ENCODE measurements around the gene RHBDD2. TPM values are rescaled to one million over a fixed set of nuclear protein-coding genes. Genes with fewer than 3 reads are reported as not detected.

RHBDD2 gene
- total and polyA plus RNA-seq, 10 donors = 30.5 to 69.2 (median 47.0) TPM

DNA sequence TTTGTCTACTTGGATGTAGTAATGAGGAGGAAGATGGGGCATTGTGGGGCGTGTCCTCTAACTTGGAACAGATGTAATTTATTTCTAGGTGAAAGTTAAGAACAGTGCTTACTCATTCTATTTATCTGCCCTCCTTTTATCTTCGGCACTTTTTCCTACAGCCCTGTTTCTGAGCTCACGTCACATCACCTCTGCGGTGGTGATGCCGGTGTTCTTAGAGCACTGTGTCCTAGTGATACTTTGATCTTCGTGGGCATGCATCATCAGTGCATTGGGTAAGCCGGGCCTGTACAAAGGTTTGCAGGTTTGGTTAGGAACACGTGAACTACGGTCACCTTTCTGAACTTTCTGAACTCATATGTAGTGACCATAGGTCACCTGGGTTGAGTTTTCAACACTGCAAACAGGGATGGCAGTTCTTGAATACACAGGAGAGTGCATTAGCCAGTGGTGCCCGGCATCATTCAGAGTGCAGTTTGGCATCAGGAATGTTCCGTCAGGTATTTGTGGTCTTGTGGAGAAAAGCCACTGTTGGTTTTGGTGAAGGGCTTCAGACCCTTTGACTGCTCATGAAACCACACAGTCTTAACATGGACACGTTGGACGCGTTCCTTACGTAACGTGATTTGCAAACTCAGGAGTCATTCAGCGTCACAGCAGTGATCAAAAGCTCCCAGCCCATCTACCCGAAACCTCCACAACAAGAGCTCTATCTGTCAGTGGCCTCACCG lies 41.8 kb downstream of the RHBDD2 start:
- no peak for TF ChIP-seq POLR2AphosphoS5 (IDR thresholded peaks at IDR 0.05)
- TF ChIP-seq, protein P1, sequence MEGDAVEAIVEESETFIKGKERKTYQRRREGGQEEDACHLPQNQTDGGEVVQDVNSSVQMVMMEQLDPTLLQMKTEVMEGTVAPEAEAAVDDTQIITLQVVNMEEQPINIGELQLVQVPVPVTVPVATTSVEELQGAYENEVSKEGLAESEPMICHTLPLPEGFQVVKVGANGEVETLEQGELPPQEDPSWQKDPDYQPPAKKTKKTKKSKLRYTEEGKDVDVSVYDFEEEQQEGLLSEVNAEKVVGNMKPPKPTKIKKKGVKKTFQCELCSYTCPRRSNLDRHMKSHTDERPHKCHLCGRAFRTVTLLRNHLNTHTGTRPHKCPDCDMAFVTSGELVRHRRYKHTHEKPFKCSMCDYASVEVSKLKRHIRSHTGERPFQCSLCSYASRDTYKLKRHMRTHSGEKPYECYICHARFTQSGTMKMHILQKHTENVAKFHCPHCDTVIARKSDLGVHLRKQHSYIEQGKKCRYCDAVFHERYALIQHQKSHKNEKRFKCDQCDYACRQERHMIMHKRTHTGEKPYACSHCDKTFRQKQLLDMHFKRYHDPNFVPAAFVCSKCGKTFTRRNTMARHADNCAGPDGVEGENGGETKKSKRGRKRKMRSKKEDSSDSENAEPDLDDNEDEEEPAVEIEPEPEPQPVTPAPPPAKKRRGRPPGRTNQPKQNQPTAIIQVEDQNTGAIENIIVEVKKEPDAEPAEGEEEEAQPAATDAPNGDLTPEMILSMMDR (IDR thresholded peaks at IDR 0.05 in 8 of 11, conservative IDR thresholded peaks at IDR 0.05 in 3 of 11) = no peak
- no peak for TF ChIP-seq POLR2A (IDR thresholded peaks at IDR 0.05)
- Histone ChIP-seq H3K36me3 (peaks cover 0 to 21% (median 0%) of the 10 kb centered on the region in 6 donors), H3K4me3 (no peak overlapping the region), H3K4me1 (peaks cover 11 to 88% (median 44%) of the 10 kb centered on the region in 6 donors), H3K27ac (no peak overlapping the region), H3K9me3 (no peaks in the 10 kb centered on the region), H3K27me3 (replicated peaks in 1 of 7) (no peaks in the 10 kb centered on the region)
- no peak for DNase-seq
- intact Hi-C loops (cut with DNase I; ENCODE audit: low total_unique reads) = no loop called here
- 87 to 93% (median 91%) methylated on average over 19 of the region's 19 CpGs for WGBS, 5 donors

GRCh38 chr7:75921479-75921878 lies 42.6 kb downstream of the RHBDD2 start:
- no peak overlapping the region for H3K4me3 ChIP-seq
- intact Hi-C loops (cut with DNase I; ENCODE audit: low total_unique reads) = no loop called here
- no peaks in the 10 kb centered on the region for H3K27me3 ChIP-seq (replicated peaks in 1 of 7)
- 73 to 86% (median 79%) methylated on average over 13 to 14 of the region's 14 CpGs for WGBS, 5 donors
- no peak for TF ChIP-seq POLR2A (IDR thresholded peaks at IDR 0.05)
- TF ChIP-seq, protein P1 (IDR thresholded peaks at IDR 0.05 in 8 of 11, conservative IDR thresholded peaks at IDR 0.05 in 3 of 11) = no peak
- TF ChIP-seq POLR2AphosphoS5 (IDR thresholded peaks at IDR 0.05) = peak in 1 of 3 donors; percentile 7
- no peak overlapping the region for H3K27ac ChIP-seq
- H3K9me3 ChIP-seq = no peaks in the 10 kb centered on the region
- H3K36me3 ChIP-seq = peaks cover 0 to 21% (median 0%) of the 10 kb centered on the region in 6 donors
- H3K4me1 ChIP-seq = peaks cover 4 to 81% (median 35%) of the 10 kb centered on the region in 6 donors
- no peak for DNase-seq

DNA sequence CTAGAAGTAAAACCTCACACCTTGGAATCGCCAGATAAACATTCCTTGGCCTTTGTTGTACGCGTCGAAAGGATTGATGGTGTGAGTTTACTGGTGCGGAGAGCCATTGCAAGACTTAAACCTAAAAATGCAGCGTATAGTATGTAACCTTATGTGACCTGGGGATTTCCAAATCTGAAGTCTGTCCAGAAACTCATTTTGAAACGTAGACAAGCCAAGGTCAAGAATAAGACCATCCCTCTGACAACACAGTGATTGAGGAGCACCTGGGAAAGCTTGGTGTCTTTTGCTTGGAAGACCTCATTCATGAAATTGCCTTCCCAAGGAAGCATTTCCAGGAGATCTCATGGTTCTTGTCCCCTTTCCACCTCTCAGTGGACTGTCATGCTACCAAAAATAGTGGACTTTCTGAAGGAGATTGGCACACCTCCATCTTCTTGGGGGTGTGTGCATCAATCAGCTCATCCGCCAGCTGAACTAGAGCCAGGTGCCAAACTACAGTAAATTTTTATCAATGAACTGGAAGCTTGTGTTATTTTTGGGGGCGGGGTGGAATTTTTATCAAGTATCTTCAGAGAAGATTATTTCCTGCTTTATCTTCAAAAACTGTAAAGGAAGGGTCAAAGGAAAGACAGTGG lies 44.3 kb downstream of the RHBDD2 start:
- Histone ChIP-seq H3K36me3 (peaks cover 0 to 21% (median 0%) of the 10 kb centered on the region in 6 donors), H3K27me3 (replicated peaks in 1 of 7) (no peaks in the 10 kb centered on the region), H3K9me3 (no peaks in the 10 kb centered on the region), H3K4me1 (peaks cover 0 to 66% (median 27%) of the 10 kb centered on the region in 6 donors), H3K27ac (no peak overlapping the region), H3K4me3 (no peak overlapping the region)
- 78 to 89% (median 86%) methylated on average over 9 of the region's 9 CpGs for WGBS, 5 donors
- DNase-seq = no peak
- intact Hi-C loops (cut with DNase I; ENCODE audit: low total_unique reads) = no loop called here
- TF ChIP-seq POLR2AphosphoS5 (IDR thresholded peaks at IDR 0.05) = no peak

DNA sequence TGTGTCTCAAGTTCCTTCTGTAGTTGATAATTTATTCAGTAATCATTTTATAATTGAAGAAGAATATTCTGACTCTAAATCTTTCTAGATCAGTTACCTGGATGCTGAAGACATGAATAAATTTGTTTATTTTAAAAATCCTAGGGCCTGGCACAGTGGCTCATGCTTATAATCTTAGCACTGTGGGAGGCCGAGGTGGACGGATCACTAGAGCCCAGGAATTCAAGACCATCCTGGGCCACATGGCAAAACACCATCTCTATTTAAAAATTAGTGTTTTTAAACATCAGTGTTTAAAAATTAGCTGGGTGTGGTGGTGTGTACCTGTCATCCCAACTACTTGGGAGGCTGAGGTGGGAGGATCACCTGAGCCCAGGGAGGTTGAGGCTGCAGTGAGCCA lies 45.4 kb downstream of the RHBDD2 start:
- Histone ChIP-seq H3K27me3 (replicated peaks in 1 of 7) (no peaks in the 10 kb centered on the region), H3K4me3 (no peak overlapping the region), H3K9me3 (no peaks in the 10 kb centered on the region), H3K4me1 (peaks cover 0 to 65% (median 24%) of the 10 kb centered on the region in 6 donors), H3K27ac (no peak overlapping the region), H3K36me3 (peaks cover 0 to 28% (median 0%) of the 10 kb centered on the region in 6 donors)
- intact Hi-C loops (cut with DNase I; ENCODE audit: low total_unique reads) = no loop called here
- WGBS, 5 donors = 95 to 100% (median 97%) methylated on average over 2 of the region's 2 CpGs
- TF ChIP-seq POLR2A (IDR thresholded peaks at IDR 0.05) (no peak), POLR2AphosphoS5 (IDR thresholded peaks at IDR 0.05) (no peak)
- TF ChIP-seq, protein P1 (IDR thresholded peaks at IDR 0.05 in 8 of 11, conservative IDR thresholded peaks at IDR 0.05 in 3 of 11) = no peak
- DNase-seq = no peak

Measured in spleen (tissue), 11 donors.